Measurements from ENCODE around the gene PARK7. TPM values are rescaled to one million over a fixed set of nuclear protein-coding genes. Genes with fewer than 3 reads are reported as not detected.

Gene PARK7
- total RNA-seq, 1 experiment from 2014 or later: 370 TPM

GRCh38 chr1:8020032-8020431 lies 58.5 kb downstream of the PARK7 start:
- H3K9ac ChIP-seq (ENCODE audit: low read length): peak overlapping the region; percentile 91
- peaks cover 96% of the 10 kb centered on the region for H4K20me1 ChIP-seq (ENCODE audit: insufficient read depth)
- no TSS peak for BruUV-seq (replicated peaks)

GRCh38 chr1:8021676-8022266 lies 60.3 kb downstream of the PARK7 start:
- no peaks in the 10 kb centered on the region for H3K9me2 ChIP-seq (ENCODE audit: insufficient read depth)
- intact Hi-C loops (cut with micrococcal nuclease): loop anchor here (2.0 kb wide), 1 partner anchor 293 kb away; no protein-coding TSS in a partner anchor
- H4K20me1 ChIP-seq (ENCODE audit: insufficient read depth): peaks cover 81% of the 10 kb centered on the region
- DNase-seq (ENCODE audit: low read depth, low spot score) (no peak), ATAC-seq (no peak)
- CTCF ChIA-PET: no interaction called here
- peak overlapping the region; percentile 99 for H3K27ac ChIP-seq (ENCODE audit: low read depth, low read length)
- H3K4me3 ChIP-seq (replicated peaks in 1 of 2; ENCODE audit: low read depth in 1 of 2, low read length in 2 of 2): peak overlapping the region; percentile 88 to 93
- no TSS peak for BruUV-seq (replicated peaks)
- H2AFZ ChIP-seq (ENCODE audit: low read depth, low read length, poor library complexity, severe bottlenecking): no peak overlapping the region
- no peaks in the 10 kb centered on the region for H3K27me3 ChIP-seq (ENCODE audit: insufficient read depth, low read length)
- TF ChIP-seq JUND (IDR thresholded peaks at IDR 0.05) (no peak), POLR2AphosphoS5 (IDR thresholded peaks at IDR 0.05; ENCODE audit: low read depth, low read length) (peak; percentile 83)
- RAD21 ChIA-PET (ENCODE audit: low non-redundant PET in 1 of 2, low total read pairs in 2 of 2, uncharacterized antibody in 2 of 2, unreplicated experiment in 2 of 2): no interaction called here
- peaks cover 74 to 89% of the 10 kb centered on the region in 2 experiments for H3K4me1 ChIP-seq (ENCODE audit: control insufficient read depth in 1 of 2, insufficient read depth in 2 of 2, low read length in 2 of 2)
- peak overlapping the region; percentile 91 for H3K9ac ChIP-seq (ENCODE audit: low read length)
- peaks cover 23 to 57% of the 10 kb centered on the region in 2 experiments for H3K36me3 ChIP-seq (ENCODE audit: control insufficient read depth in 1 of 2, insufficient read depth in 2 of 2, low read length in 2 of 2)
- peak overlapping the region; percentile 95 for H3K4me2 ChIP-seq (ENCODE audit: low read length)
- POLR2A ChIA-PET: interaction anchor here (1.0 kb wide), 1 partner anchor 41 kb away, joined by 3 read pairs; no protein-coding TSS in a partner anchor
- peaks cover 98% of the 10 kb centered on the region for H3K79me2 ChIP-seq (ENCODE audit: insufficient read depth, low read length)
- H3K9me3 ChIP-seq (ENCODE audit: control insufficient read depth in 1 of 2, insufficient read depth in 1 of 2, low read depth in 1 of 2, low read length in 2 of 2): no peaks in the 10 kb centered on the region

More at GRCh38 chr1:8020032-8020431, 58.5 kb downstream of the PARK7 start:
- ChIA-PET CTCF (no interaction called here), RAD21 (ENCODE audit: low non-redundant PET in 1 of 2, low total read pairs in 2 of 2, uncharacterized antibody in 2 of 2, unreplicated experiment in 2 of 2) (no interaction called here), POLR2A (interaction anchor here (1.1 to 1.4 kb wide), 2 partner anchors 20 to 294 kb away, joined by 3 to 6 read pairs; no protein-coding TSS in a partner anchor)
- DNase-seq (ENCODE audit: low read depth, low spot score) (no peak), ATAC-seq (peak; percentile 41)
- Histone ChIP-seq H3K9me3 (ENCODE audit: control insufficient read depth in 1 of 2, insufficient read depth in 1 of 2, low read depth in 1 of 2, low read length in 2 of 2) (no peaks in the 10 kb centered on the region), H3K27ac (ENCODE audit: low read depth, low read length) (peak overlapping the region; percentile 99), H2AFZ (ENCODE audit: low read depth, low read length, poor library complexity, severe bottlenecking) (no peak overlapping the region), H3K79me2 (ENCODE audit: insufficient read depth, low read length) (peaks cover 100% of the 10 kb centered on the region), H3K4me1 (ENCODE audit: control insufficient read depth in 1 of 2, insufficient read depth in 2 of 2, low read length in 2 of 2) (peaks cover 91 to 100% of the 10 kb centered on the region in 2 experiments), H3K36me3 (ENCODE audit: control insufficient read depth in 1 of 2, insufficient read depth in 2 of 2, low read length in 2 of 2) (peaks cover 31 to 69% of the 10 kb centered on the region in 2 experiments), H3K4me2 (ENCODE audit: low read length) (peak overlapping the region; percentile 95), H3K9me2 (ENCODE audit: insufficient read depth) (no peaks in the 10 kb centered on the region), H3K27me3 (ENCODE audit: insufficient read depth, low read length) (no peaks in the 10 kb centered on the region), H3K4me3 (replicated peaks in 1 of 2; ENCODE audit: low read depth in 1 of 2, low read length in 2 of 2) (0 out of 4 replicates have a peak overlapping the region, but pooled peaks of 1 of the 2 experiments have one; percentile 2)
- intact Hi-C loops (cut with micrococcal nuclease): loop anchor here (2.0 kb wide), 1 partner anchor 295 kb away; no protein-coding TSS in a partner anchor
- no peak for TF ChIP-seq ZBTB33 (IDR thresholded peaks at IDR 0.05; ENCODE audit: extremely low read depth, insufficient replicate concordance, low read length)
- peak; percentile 77 for TF ChIP-seq POLR2AphosphoS5 (IDR thresholded peaks at IDR 0.05; ENCODE audit: low read depth, low read length)
